ENCODE data around the gene WDR70.
"Not testable (repeated sequence)": the region's sequence is repeated elsewhere in the genome, so short reads cannot be mapped to it uniquely, and the experiment has no call there.

Gene WDR70

GRCh38 chr5:37575541-37576489 lies 196.7 kb downstream of the WDR70 start:
- no peak for DNase-seq

- DNase-seq: no peak
Observed at GRCh38 chr5:37576552-37576951, 197.4 kb downstream of the WDR70 start.

GRCh38 chr5:37578176-37578575 lies 199.1 kb downstream of the WDR70 start:
- no peak for DNase-seq

GRCh38 chr5:37580106-37580505 lies 201.0 kb downstream of the WDR70 start:
- DNase-seq: no peak

GRCh38 chr5:37582202-37582601 lies 203.1 kb downstream of the WDR70 start:
- DNase-seq: no peak

GRCh38 chr5:37593292-37593691 lies 214.2 kb downstream of the WDR70 start:
- not testable (repeated sequence) for DNase-seq

- not testable (repeated sequence) for DNase-seq
Observed at GRCh38 chr5:37594864-37595263, 215.7 kb downstream of the WDR70 start.

- DNase-seq: no peak
Observed at GRCh38 chr5:37598733-37599132, 219.6 kb downstream of the WDR70 start.

GRCh38 chr5:37601163-37601562 lies 222.0 kb downstream of the WDR70 start:
- DNase-seq: no peak

- no peak for DNase-seq
Observed at GRCh38 chr5:37603072-37603471, 224.0 kb downstream of the WDR70 start.

- DNase-seq: no peak
Observed at GRCh38 chr5:37604290-37604689, 225.2 kb downstream of the WDR70 start.

- DNase-seq: no peak
Observed at GRCh38 chr5:37606148-37606547, 227.0 kb downstream of the WDR70 start.

GRCh38 chr5:37606632-37607248 lies 227.6 kb downstream of the WDR70 start:
- no peak for DNase-seq

GRCh38 chr5:37615184-37615583 lies 236.1 kb downstream of the WDR70 start:
- DNase-seq: no peak

- DNase-seq: no peak
Observed at GRCh38 chr5:37619353-37619752, 240.2 kb downstream of the WDR70 start.

- DNase-seq: not testable (repeated sequence)
Observed at GRCh38 chr5:37622354-37622753, 243.2 kb downstream of the WDR70 start.

GRCh38 chr5:37626266-37626665 lies 247.1 kb downstream of the WDR70 start:
- no peak for DNase-seq

- DNase-seq: no peak
Observed at GRCh38 chr5:37628876-37629275, 249.8 kb downstream of the WDR70 start.

- DNase-seq: no peak
Observed at GRCh38 chr5:37631939-37632338, 252.8 kb downstream of the WDR70 start.

- no peak for DNase-seq
Observed at GRCh38 chr5:37637165-37637845, 258.2 kb downstream of the WDR70 start.

- no peak for DNase-seq
Observed at GRCh38 chr5:37638897-37639296, 259.8 kb downstream of the WDR70 start.

GRCh38 chr5:37640088-37640487 lies 261.0 kb downstream of the WDR70 start:
- DNase-seq: no peak

GRCh38 chr5:37641933-37642332 lies 262.8 kb downstream of the WDR70 start:
- DNase-seq: no peak

GRCh38 chr5:37645707-37646106 lies 266.6 kb downstream of the WDR70 start:
- DNase-seq: no peak
